H9 (cell line): ENCODE measurements around the gene SCN3A. TPM values are rescaled to one million over a fixed set of nuclear protein-coding genes. Genes with fewer than 3 reads are reported as not detected.

ENCODE experiments used
- DNase-seq: peaks from one replicate; pipeline ENCODE4 v3.0.0-alpha.2; 2017
- H2AFZ ChIP-seq: one replicate; pipeline ENCODE4 v1.6.1; 2013; ENCODE audit warnings: mild to moderate bottlenecking, low read length, control low read depth, moderate library complexity
- H2AK5ac ChIP-seq: 2 replicates; pipeline ENCODE4 v1.6.1; 2013; ENCODE audit warnings: low read length, control low read depth, mixed read lengths; ENCODE audit not compliant: insufficient read length
- H2BK120ac ChIP-seq: one replicate; pipeline ENCODE4 v1.6.1; 2013; ENCODE audit warnings: low read depth, mild to moderate bottlenecking, low read length, control low read depth, inconsistent platforms; ENCODE audit not compliant: poor library complexity, severe bottlenecking
- H2BK12ac ChIP-seq: 2 replicates; pipeline ENCODE4 v1.6.1; 2013; ENCODE audit warnings: low read length, control low read depth, mixed read lengths, low read depth; ENCODE audit not compliant: insufficient read length
- H2BK15ac ChIP-seq: 2 replicates; pipeline ENCODE4 v1.6.1; 2013; ENCODE audit warnings: low read depth, low read length, control low read depth
- H2BK20ac ChIP-seq: one replicate; pipeline ENCODE4 v1.6.1; 2013; ENCODE audit warnings: low read depth, mild to moderate bottlenecking, low read length, control low read depth, inconsistent platforms; ENCODE audit not compliant: poor library complexity, severe bottlenecking
- H2BK5ac ChIP-seq: 2 replicates; pipeline ENCODE4 v1.6.1; 2013; ENCODE audit warnings: low read length, control low read depth, mixed read lengths; ENCODE audit not compliant: insufficient read length
- H3K14ac ChIP-seq: 2 replicates; pipeline ENCODE4 v1.6.1; 2013; ENCODE audit warnings: low read length, control low read depth; ENCODE audit not compliant: insufficient read depth
- H3K18ac ChIP-seq: 2 replicates; pipeline ENCODE4 v1.6.1; 2013; ENCODE audit warnings: low read depth, mild to moderate bottlenecking, mixed read lengths, low read length, control low read depth; ENCODE audit not compliant: insufficient read length
- H3K23ac ChIP-seq: 2 replicates; pipeline ENCODE4 v1.6.1; 2013; ENCODE audit warnings: low read length, control low read depth, mixed read lengths, low read depth; ENCODE audit not compliant: insufficient read length
- H3K23me2 ChIP-seq: 2 replicates; pipeline ENCODE4 v1.6.1; 2013; ENCODE audit warnings: low read depth, mild to moderate bottlenecking, mixed read lengths, low read length, control low read depth; ENCODE audit not compliant: insufficient read length, poor library complexity, severe bottlenecking
- H3K27ac ChIP-seq: 2 replicates; pipeline ENCODE4 v1.5.1; 2013; ENCODE audit warnings: low read length, control low read depth, mixed read lengths, low read depth; ENCODE audit not compliant: insufficient read length
- H3K27me3 ChIP-seq: 2 replicates; pipeline ENCODE4 v1.6.1; 2013; ENCODE audit warnings: low read length, control low read depth, inconsistent platforms; ENCODE audit not compliant: insufficient read depth
- H3K4ac ChIP-seq: 2 replicates; pipeline ENCODE4 v1.6.1; 2013; ENCODE audit warnings: low read depth, mild to moderate bottlenecking, control low read depth, inconsistent platforms, low read length, moderate library complexity
- H3K4me1 ChIP-seq: 2 replicates; pipeline ENCODE4 v1.6.1; 2013; ENCODE audit warnings: low read length, control low read depth, inconsistent platforms; ENCODE audit not compliant: insufficient read depth
- H3K4me2 ChIP-seq: 2 replicates; pipeline ENCODE4 v1.6.1; 2013; ENCODE audit warnings: low read length, control low read depth, mixed read lengths; ENCODE audit not compliant: insufficient read length, insufficient read depth
- H3K56ac ChIP-seq: 2 replicates; pipeline ENCODE4 v1.6.1; 2013; ENCODE audit warnings: low read depth, mild to moderate bottlenecking, mixed read lengths, low read length, control low read depth; ENCODE audit not compliant: insufficient read length
- H3K79me1 ChIP-seq: 2 replicates; pipeline ENCODE4 v1.6.1; 2013; ENCODE audit warnings: low read depth, mild to moderate bottlenecking, moderate library complexity, low read length, control low read depth, inconsistent platforms; ENCODE audit not compliant: insufficient read depth, poor library complexity, severe bottlenecking
- H3K79me2 ChIP-seq: 2 replicates; pipeline ENCODE4 v1.6.1; 2013; ENCODE audit warnings: low read length, control low read depth, inconsistent platforms; ENCODE audit not compliant: insufficient read depth
- H3K9ac ChIP-seq: 2 replicates; pipeline ENCODE4 v1.6.1; 2013; ENCODE audit warnings: low read length, control low read depth, mixed read lengths; ENCODE audit not compliant: insufficient read length; ENCODE audit errors: extremely low read depth
- H3K9me3 ChIP-seq: one replicate; pipeline ENCODE4 v1.6.1; 2013; ENCODE audit warnings: low read depth, low read length, inconsistent platforms; ENCODE audit not compliant: control insufficient read depth
- H3T11ph ChIP-seq: one replicate; pipeline ENCODE4 v1.6.1; 2013; ENCODE audit warnings: mild to moderate bottlenecking, low read length, control low read depth, inconsistent platforms
- H4K20me1 ChIP-seq: one replicate; pipeline ENCODE4 v1.6.1; 2013; ENCODE audit not compliant: control insufficient read depth, insufficient read length, insufficient read depth
- H4K5ac ChIP-seq: 2 replicates; pipeline ENCODE4 v1.6.1; 2013; ENCODE audit warnings: low read depth, mild to moderate bottlenecking, mixed read lengths, low read length, control low read depth; ENCODE audit not compliant: insufficient read length
- H4K8ac ChIP-seq: replicated peaks from 2 replicates; pipeline ENCODE4 v1.6.1; 2013; ENCODE audit warnings: low read length, control low read depth, mixed read lengths, low read depth; ENCODE audit not compliant: insufficient read length
- H4K91ac ChIP-seq: 2 replicates; pipeline ENCODE4 v1.6.1; 2013; ENCODE audit warnings: low read depth, mild to moderate bottlenecking, moderate library complexity, mixed read lengths, low read length, control low read depth; ENCODE audit not compliant: insufficient read length
- H3K27ac Mint-ChIP-seq, 3 experiments: 2 replicates in 2 of 3; 3 replicates in 1 of 3; pipeline ENCODE4 v1.8.0; 2020 to 2021; ENCODE audit warnings: mixed read lengths in 3 of 3, mild to moderate bottlenecking in 1 of 3, moderate library complexity in 1 of 3
- H3K27me3 Mint-ChIP-seq: 2 replicates; pipeline ENCODE4 v1.8.0; 2021; ENCODE audit warnings: low read depth, mild to moderate bottlenecking, moderate library complexity, mixed read lengths
- H3K36me3 Mint-ChIP-seq, 3 experiments: 2 replicates in 2 of 3; 3 replicates in 1 of 3; pipeline ENCODE4 v1.8.0; 2020 to 2021; ENCODE audit warnings: low read depth in 3 of 3, mixed read lengths in 3 of 3; ENCODE audit not compliant: insufficient read depth in 1 of 3
- H3K4me1 Mint-ChIP-seq, 2 experiments: 2 replicates each; pipeline ENCODE4 v1.8.0; 2020; ENCODE audit warnings: mixed read lengths in 2 of 2
- H3K4me3 Mint-ChIP-seq, 2 experiments: 2 replicates in 1 of 2; 3 replicates in 1 of 2; pipeline ENCODE4 v1.8.0; 2020 to 2021; ENCODE audit warnings: mild to moderate bottlenecking in 2 of 2, mixed read lengths in 2 of 2, moderate library complexity in 1 of 2
- H3K9me3 Mint-ChIP-seq, 2 experiments: 2 replicates in 1 of 2; 3 replicates in 1 of 2; pipeline ENCODE4 v1.8.0; 2020; ENCODE audit warnings: mild to moderate bottlenecking in 2 of 2, mixed read lengths in 2 of 2, moderate library complexity in 1 of 2
- WGBS: extraction: QIAGEN DNeasy Blood & Tissue Kit; methylation state at CpG from one replicate; pipeline ENCODE4 v1.1.7; 2013; ENCODE audit warnings: missing lambda C conversion rate, low lambda C conversion rate, mixed read lengths; ENCODE audit not compliant: insufficient read length; ENCODE audit errors: extremely low coverage; 5-methylcytosine and 5-hydroxymethylcytosine counted together
- total RNA-seq: library from RNA; stranded (reverse); gene quantifications from 2 replicates; pipeline ENCODE4 v1.2.1, GENCODE V29; 2021
- TF ChIP-seq, protein P1 (sequence below): fragments of 200-600 bp; sonication (generic); conservative IDR thresholded peaks from 3 replicates; pipeline ENCODE4 v1.8.0; 2021; ENCODE audit warnings: antibody characterized with exemption, mild to moderate bottlenecking

The SCN3A gene
- total RNA-seq, 1 experiment from 2014 or later: not detected

DNA sequence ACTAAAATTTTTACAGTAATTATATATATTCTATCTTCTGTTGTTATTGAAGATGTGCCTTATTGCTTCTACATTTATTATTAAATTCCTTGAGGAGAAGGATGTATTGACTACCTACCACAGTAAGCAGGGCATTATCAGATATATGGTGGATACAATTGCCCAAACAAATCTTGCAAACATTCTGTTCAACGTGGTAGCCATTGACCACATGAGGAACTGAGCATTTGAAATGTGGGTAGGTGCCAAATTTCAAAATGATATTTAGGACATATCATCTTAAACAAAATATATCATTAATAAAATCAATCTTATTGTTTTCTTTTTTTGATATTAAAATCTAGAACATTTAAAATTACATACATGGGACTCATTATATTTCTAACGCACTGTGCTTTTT lies 11.1 kb downstream of the SCN3A start:
- H3K27ac Mint-ChIP-seq: no peak overlapping the region
- Histone ChIP-seq H3K4me2 (no peak overlapping the region), H3K18ac (no peak overlapping the region), H4K8ac (no peak overlapping the region), H3K9me3 (no peaks in the 10 kb centered on the region), H3K27ac (no peak overlapping the region), H3K79me2 (no peaks in the 10 kb centered on the region), H2BK5ac (no peak overlapping the region), H2BK12ac (no peak overlapping the region), H3K4ac (no peak overlapping the region), H3K9ac (no peak overlapping the region), H3K27me3 (no peaks in the 10 kb centered on the region), H4K20me1 (no peaks in the 10 kb centered on the region), H3K23me2 (no peaks in the 10 kb centered on the region), H2BK20ac (no peak overlapping the region), H3K14ac (no peak overlapping the region), H2AFZ (no peak overlapping the region), H3K23ac (no peak overlapping the region), H2AK5ac (no peak overlapping the region), H2BK15ac (no peak overlapping the region), H3K79me1 (no peaks in the 10 kb centered on the region), H3K56ac (no peak overlapping the region), H3T11ph (no peak overlapping the region), H4K91ac (no peak overlapping the region), H2BK120ac (no peak overlapping the region), H4K5ac (no peak overlapping the region), H3K4me1 (no peaks in the 10 kb centered on the region; the same call in 1 of the 2 replicates)
- H3K36me3 Mint-ChIP-seq: no peaks in the 10 kb centered on the region
- peaks cover 4 to 10% of the 10 kb centered on the region in 2 experiments; a peak in 1 of 4 replicates for H3K4me1 Mint-ChIP-seq
- TF ChIP-seq, protein P1, sequence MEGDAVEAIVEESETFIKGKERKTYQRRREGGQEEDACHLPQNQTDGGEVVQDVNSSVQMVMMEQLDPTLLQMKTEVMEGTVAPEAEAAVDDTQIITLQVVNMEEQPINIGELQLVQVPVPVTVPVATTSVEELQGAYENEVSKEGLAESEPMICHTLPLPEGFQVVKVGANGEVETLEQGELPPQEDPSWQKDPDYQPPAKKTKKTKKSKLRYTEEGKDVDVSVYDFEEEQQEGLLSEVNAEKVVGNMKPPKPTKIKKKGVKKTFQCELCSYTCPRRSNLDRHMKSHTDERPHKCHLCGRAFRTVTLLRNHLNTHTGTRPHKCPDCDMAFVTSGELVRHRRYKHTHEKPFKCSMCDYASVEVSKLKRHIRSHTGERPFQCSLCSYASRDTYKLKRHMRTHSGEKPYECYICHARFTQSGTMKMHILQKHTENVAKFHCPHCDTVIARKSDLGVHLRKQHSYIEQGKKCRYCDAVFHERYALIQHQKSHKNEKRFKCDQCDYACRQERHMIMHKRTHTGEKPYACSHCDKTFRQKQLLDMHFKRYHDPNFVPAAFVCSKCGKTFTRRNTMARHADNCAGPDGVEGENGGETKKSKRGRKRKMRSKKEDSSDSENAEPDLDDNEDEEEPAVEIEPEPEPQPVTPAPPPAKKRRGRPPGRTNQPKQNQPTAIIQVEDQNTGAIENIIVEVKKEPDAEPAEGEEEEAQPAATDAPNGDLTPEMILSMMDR: no peak
- no peak overlapping the region for H3K4me3 Mint-ChIP-seq
- H3K27me3 Mint-ChIP-seq: no peaks in the 10 kb centered on the region
- WGBS: no CpG with 5 or more reads among the region's 2 CpGs
- no peak for DNase-seq
- no peaks in the 10 kb centered on the region for H3K9me3 Mint-ChIP-seq
